HEK293 (cell line): ENCODE measurements around the gene MYH6.

Experiments used
- CTCF ChIA-PET: fragments of 350-600 bp; formaldehyde crosslinking; extraction: SDS; loops from one replicate; lab custom pipeline; 2021; ENCODE audit warnings: antibody characterized with exemption; lab: Yijun Ruan, JAX
- POLR2A ChIA-PET: fragments of 300-600 bp; formaldehyde crosslinking; extraction: SDS; loops from one replicate; lab custom pipeline; 2020; ENCODE audit warnings: antibody characterized with exemption, inconsistent platforms; lab: Yijun Ruan, JAX
- H3K27ac ChIP-seq: fragments of 200-500 bp; sonication (Bioruptor generic); 2 replicates; pipeline ENCODE4 v1.5.1; 2014; ENCODE audit warnings: low read depth, low read length, control low read depth, inconsistent platforms; ENCODE audit errors: extremely low read depth
- H3K36me3 ChIP-seq, 2 experiments: fragments of 200-500 bp in 1 of 2; sonication (Bioruptor generic) in 1 of 2; 1 replicate in 1 of 2; 2 replicates in 1 of 2; pipeline ENCODE4 v1.5.1; 2014 to 2017; ENCODE audit warnings: inconsistent platforms in 2 of 2, low read length in 2 of 2; ENCODE audit not compliant: control insufficient read depth in 2 of 2, insufficient read depth in 1 of 2
- H3K4me1 ChIP-seq: fragments of 200-500 bp; sonication (Bioruptor generic); 2 replicates; pipeline ENCODE4 v1.5.1; 2014; ENCODE audit warnings: mild to moderate bottlenecking, low read length, inconsistent platforms; ENCODE audit not compliant: control insufficient read depth, insufficient read depth
- H3K4me3 ChIP-seq: 2 replicates; pipeline ENCODE4 v1.5.1; 2011; ENCODE audit warnings: low read depth, mild to moderate bottlenecking, control low read depth, low read length, moderate library complexity
- H3K9me3 ChIP-seq: fragments of 200-500 bp; sonication (Bioruptor generic); 2 replicates; pipeline ENCODE4 v1.5.1; 2014; ENCODE audit warnings: low read depth, low read length, inconsistent platforms; ENCODE audit not compliant: control insufficient read depth, insufficient read depth
- BCL11B ChIP-seq: fragments of 450-650 bp; formaldehyde crosslinking; IDR thresholded peaks from 2 replicates; pipeline ENCODE4 v1.5.1; 2016; ENCODE audit warnings: low read depth, missing biosample characterization, missing genetic modification characterization
- GLI4 ChIP-seq: fragments of 450-650 bp; formaldehyde crosslinking; IDR thresholded peaks from 2 replicates; pipeline ENCODE4 v1.5.1; 2016; ENCODE audit warnings: missing biosample characterization, missing genetic modification characterization
- KLF8 ChIP-seq: fragments of 450-650 bp; formaldehyde crosslinking; IDR thresholded peaks from 2 replicates; pipeline ENCODE4 v1.5.1; 2016; ENCODE audit warnings: missing biosample characterization, missing genetic modification characterization
- MZF1 ChIP-seq: fragments of 450-650 bp; formaldehyde crosslinking; IDR thresholded peaks from 2 replicates; pipeline ENCODE4 v1.5.1; 2017; ENCODE audit warnings: missing biosample characterization, missing genetic modification characterization, borderline replicate concordance
- REPIN1 ChIP-seq: fragments of 450-650 bp; formaldehyde crosslinking; IDR thresholded peaks from 2 replicates; pipeline ENCODE4 v1.5.1; 2017; ENCODE audit warnings: missing biosample characterization, missing genetic modification characterization, low read depth
- SCRT2 ChIP-seq: fragments of 450-650 bp; formaldehyde crosslinking; IDR thresholded peaks from 2 replicates; pipeline ENCODE4 v1.5.1; 2016; ENCODE audit warnings: missing biosample characterization, missing genetic modification characterization
- SETDB1 ChIP-seq: IDR thresholded peaks from one replicate; pipeline ENCODE4 v1.6.1; 2017; ENCODE audit warnings: mild to moderate bottlenecking, low read length, moderate library complexity, mixed read lengths; ENCODE audit not compliant: insufficient read length
- YY1 ChIP-seq: fragments of 450-650 bp; formaldehyde crosslinking; IDR thresholded peaks from 2 replicates; pipeline ENCODE4 v1.5.1; 2018; ENCODE audit warnings: missing biosample characterization, missing genetic modification characterization
- ZBTB17 ChIP-seq: fragments of 450-650 bp; formaldehyde crosslinking; IDR thresholded peaks from 2 replicates; pipeline ENCODE4 v1.5.1; 2016; ENCODE audit warnings: missing biosample characterization, missing genetic modification characterization
- ZNF16 ChIP-seq: fragments of 450-650 bp; formaldehyde crosslinking; IDR thresholded peaks from 2 replicates; pipeline ENCODE4 v1.5.1; 2016; ENCODE audit warnings: low read depth, missing biosample characterization, missing genetic modification characterization
- ZNF2 ChIP-seq: fragments of 450-650 bp; formaldehyde crosslinking; IDR thresholded peaks from 2 replicates; pipeline ENCODE4 v1.5.1; 2016; ENCODE audit warnings: missing biosample characterization, missing genetic modification characterization
- ZNF24 ChIP-seq: fragments of 450-650 bp; formaldehyde crosslinking; IDR thresholded peaks from 2 replicates; pipeline ENCODE4 v1.5.1; 2016; ENCODE audit warnings: missing biosample characterization, missing genetic modification characterization
- ZNF600 ChIP-seq: fragments of 450-650 bp; formaldehyde crosslinking; IDR thresholded peaks from 2 replicates; pipeline ENCODE4 v1.5.1; 2016; ENCODE audit warnings: missing biosample characterization, missing genetic modification characterization
- ZNF621 ChIP-seq: fragments of 450-650 bp; formaldehyde crosslinking; IDR thresholded peaks from 2 replicates; pipeline ENCODE4 v1.5.1; 2017; ENCODE audit warnings: missing biosample characterization, missing genetic modification characterization
- ZNF624 ChIP-seq: fragments of 450-650 bp; formaldehyde crosslinking; IDR thresholded peaks from 2 replicates; pipeline ENCODE4 v1.5.1; 2017; ENCODE audit warnings: missing biosample characterization, missing genetic modification characterization
- ZNF76 ChIP-seq: fragments of 450-650 bp; formaldehyde crosslinking; IDR thresholded peaks from 2 replicates; pipeline ENCODE4; 2016; ENCODE audit warnings: low read depth, missing biosample characterization, missing genetic modification characterization, borderline replicate concordance
- ZNF768 ChIP-seq: fragments of 450-650 bp; formaldehyde crosslinking; IDR thresholded peaks from 2 replicates; pipeline ENCODE4 v1.5.1; 2018; ENCODE audit warnings: missing biosample characterization, mild to moderate bottlenecking, missing genetic modification characterization
- ZNF837 ChIP-seq: fragments of 450-650 bp; formaldehyde crosslinking; IDR thresholded peaks from 2 replicates; pipeline ENCODE4 v1.5.1; 2016; ENCODE audit warnings: missing biosample characterization, missing genetic modification characterization
- ZSCAN23 ChIP-seq: fragments of 450-650 bp; formaldehyde crosslinking; IDR thresholded peaks from 2 replicates; pipeline ENCODE4 v1.5.1; 2016; ENCODE audit warnings: missing biosample characterization, missing genetic modification characterization
- TF ChIP-seq, protein P1 (sequence below): fragments of 450-650 bp; IDR thresholded peaks from 2 replicates; pipeline ENCODE4 v1.5.1; 2018; ENCODE audit warnings: missing biosample characterization, mild to moderate bottlenecking, missing genetic modification characterization
- TF ChIP-seq, protein P2 (sequence below): fragments of 450-650 bp; formaldehyde crosslinking; IDR thresholded peaks from 2 replicates; pipeline ENCODE4 v1.5.1; 2016; ENCODE audit warnings: missing biosample characterization, missing genetic modification characterization
- TF ChIP-seq, protein P3 (sequence below): fragments of 450-650 bp; formaldehyde crosslinking; IDR thresholded peaks from 2 replicates; pipeline ENCODE4 v1.5.1; 2017; ENCODE audit warnings: missing biosample characterization, missing genetic modification characterization
- TF ChIP-seq, protein P4 (sequence below): fragments of 450-650 bp; formaldehyde crosslinking; IDR thresholded peaks from 2 replicates; pipeline ENCODE4; 2016; ENCODE audit warnings: missing biosample characterization, missing genetic modification characterization
- TF ChIP-seq, protein P5 (sequence below): fragments of 450-650 bp; formaldehyde crosslinking; optimal IDR thresholded peaks from 2 replicates; pipeline ENCODE3; 2016; ENCODE audit warnings: missing biosample characterization, mild to moderate bottlenecking, missing genetic modification characterization
- TF ChIP-seq, protein P6 (sequence below): fragments of 450-650 bp; formaldehyde crosslinking; IDR thresholded peaks from 2 replicates; pipeline ENCODE4 v1.5.1; 2016; ENCODE audit warnings: missing biosample characterization, missing genetic modification characterization

Gene MYH6

DNA sequence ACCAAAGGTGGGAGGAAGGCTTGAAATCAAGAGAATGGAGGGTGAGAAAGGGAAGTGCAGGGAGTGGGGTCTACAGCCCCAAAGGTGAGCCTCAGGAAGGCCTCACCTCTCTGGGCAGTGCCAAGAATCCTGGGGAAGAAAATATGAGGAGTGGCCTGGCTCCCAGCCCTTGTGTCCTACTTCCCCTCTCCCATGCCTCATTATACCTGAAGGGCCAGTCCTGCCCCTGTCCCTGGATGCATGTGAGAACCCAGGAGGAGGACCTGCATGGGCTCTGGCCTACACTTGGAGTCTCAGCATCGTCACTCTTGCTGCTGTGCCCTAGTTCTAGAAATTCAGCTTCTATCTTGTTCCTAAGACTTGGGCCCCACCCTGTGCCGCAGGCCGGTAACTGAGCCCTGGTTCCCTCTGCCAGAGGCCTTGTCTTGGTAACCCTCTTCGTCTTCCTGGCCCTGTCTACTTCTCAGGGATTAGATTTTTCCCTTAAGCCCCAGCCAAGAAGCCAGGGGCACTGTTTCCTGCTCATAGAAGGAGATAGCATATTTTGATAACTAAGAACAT, 38.3 kb upstream of the MYH6 start (continued):
- no peak for TF ChIP-seq ZNF624 (tag by site-specific recombination)
- no peak for TF ChIP-seq ZNF621 (tag by site-specific recombination)
- no peak for TF ChIP-seq GLI4
- TF ChIP-seq MZF1 (tag by site-specific recombination): no peak
- no peak for TF ChIP-seq ZNF768 (tag by site-specific recombination)
- TF ChIP-seq ZNF24 (tag by site-specific recombination): no peak
- TF ChIP-seq YY1 (tag by site-specific recombination): no peak
- TF ChIP-seq SCRT2 (tag by site-specific recombination): no peak
- no peak for TF ChIP-seq ZNF16 (tag by site-specific recombination)
- TF ChIP-seq, protein P1, sequence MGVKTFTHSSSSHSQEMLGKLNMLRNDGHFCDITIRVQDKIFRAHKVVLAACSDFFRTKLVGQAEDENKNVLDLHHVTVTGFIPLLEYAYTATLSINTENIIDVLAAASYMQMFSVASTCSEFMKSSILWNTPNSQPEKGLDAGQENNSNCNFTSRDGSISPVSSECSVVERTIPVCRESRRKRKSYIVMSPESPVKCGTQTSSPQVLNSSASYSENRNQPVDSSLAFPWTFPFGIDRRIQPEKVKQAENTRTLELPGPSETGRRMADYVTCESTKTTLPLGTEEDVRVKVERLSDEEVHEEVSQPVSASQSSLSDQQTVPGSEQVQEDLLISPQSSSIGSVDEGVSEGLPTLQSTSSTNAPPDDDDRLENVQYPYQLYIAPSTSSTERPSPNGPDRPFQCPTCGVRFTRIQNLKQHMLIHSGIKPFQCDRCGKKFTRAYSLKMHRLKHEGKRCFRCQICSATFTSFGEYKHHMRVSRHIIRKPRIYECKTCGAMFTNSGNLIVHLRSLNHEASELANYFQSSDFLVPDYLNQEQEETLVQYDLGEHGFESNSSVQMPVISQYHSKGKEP: no peak
- TF ChIP-seq REPIN1 (tag by site-specific recombination): no peak
- TF ChIP-seq, protein P2, sequence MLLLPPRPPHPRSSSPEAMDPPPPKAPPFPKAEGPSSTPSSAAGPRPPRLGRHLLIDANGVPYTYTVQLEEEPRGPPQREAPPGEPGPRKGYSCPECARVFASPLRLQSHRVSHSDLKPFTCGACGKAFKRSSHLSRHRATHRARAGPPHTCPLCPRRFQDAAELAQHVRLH: no peak

DNA sequence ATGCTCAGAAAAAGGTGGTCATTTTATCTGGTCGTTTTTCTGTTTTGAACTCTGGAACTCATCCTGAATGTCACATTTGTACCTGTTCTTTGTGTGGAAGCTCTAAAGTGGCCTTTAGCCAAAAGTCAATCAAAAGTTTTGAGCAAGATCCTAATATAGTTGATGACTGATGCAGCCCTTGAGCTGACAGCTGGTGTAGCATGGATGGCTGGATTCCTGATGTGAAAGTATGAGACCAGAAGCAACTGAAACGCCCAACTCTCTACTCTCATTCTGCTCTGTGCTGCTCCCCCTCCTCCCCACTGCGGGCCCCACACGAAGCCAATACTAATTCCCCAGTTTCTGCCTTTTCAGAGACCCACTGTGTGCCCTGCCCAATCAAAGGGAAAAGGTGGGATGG, 37.7 kb upstream of the MYH6 start:
- Histone ChIP-seq H3K9me3 (no peaks in the 10 kb centered on the region), H3K36me3 (no peaks in the 10 kb centered on the region), H3K4me3 (no peak overlapping the region), H3K4me1 (no peaks in the 10 kb centered on the region), H3K27ac (no peak overlapping the region)
- TF ChIP-seq BCL11B (tag by site-specific recombination) (no peak), ZNF76 (tag by site-specific recombination) (no peak), ZSCAN23 (tag by site-specific recombination) (no peak), ZNF24 (tag by site-specific recombination) (no peak), ZNF2 (tag by site-specific recombination) (no peak), ZNF621 (tag by site-specific recombination) (no peak), ZNF837 (tag by site-specific recombination) (no peak), ZBTB17 (no peak), SCRT2 (tag by site-specific recombination) (no peak), SETDB1 (no peak), ZNF600 (tag by site-specific recombination) (no peak), KLF8 (no peak)
- TF ChIP-seq, protein P3, sequence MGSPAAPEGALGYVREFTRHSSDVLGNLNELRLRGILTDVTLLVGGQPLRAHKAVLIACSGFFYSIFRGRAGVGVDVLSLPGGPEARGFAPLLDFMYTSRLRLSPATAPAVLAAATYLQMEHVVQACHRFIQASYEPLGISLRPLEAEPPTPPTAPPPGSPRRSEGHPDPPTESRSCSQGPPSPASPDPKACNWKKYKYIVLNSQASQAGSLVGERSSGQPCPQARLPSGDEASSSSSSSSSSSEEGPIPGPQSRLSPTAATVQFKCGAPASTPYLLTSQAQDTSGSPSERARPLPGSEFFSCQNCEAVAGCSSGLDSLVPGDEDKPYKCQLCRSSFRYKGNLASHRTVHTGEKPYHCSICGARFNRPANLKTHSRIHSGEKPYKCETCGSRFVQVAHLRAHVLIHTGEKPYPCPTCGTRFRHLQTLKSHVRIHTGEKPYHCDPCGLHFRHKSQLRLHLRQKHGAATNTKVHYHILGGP (tag by site-specific recombination): no peak
- TF ChIP-seq, protein P4, sequence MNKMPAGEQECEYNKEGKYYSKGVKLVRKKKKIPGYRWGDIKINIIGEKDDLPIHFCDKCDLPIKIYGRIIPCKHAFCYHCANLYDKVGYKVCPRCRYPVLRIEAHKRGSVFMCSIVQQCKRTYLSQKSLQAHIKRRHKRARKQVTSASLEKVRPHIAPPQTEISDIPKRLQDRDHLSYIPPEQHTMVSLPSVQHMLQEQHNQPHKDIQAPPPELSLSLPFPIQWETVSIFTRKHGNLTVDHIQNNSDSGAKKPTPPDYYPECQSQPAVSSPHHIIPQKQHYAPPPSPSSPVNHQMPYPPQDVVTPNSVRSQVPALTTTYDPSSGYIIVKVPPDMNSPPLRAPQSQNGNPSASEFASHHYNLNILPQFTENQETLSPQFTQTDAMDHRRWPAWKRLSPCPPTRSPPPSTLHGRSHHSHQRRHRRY (tag by site-specific recombination): no peak
- TF ChIP-seq, protein P1: no peak
- TF ChIP-seq, protein P5, sequence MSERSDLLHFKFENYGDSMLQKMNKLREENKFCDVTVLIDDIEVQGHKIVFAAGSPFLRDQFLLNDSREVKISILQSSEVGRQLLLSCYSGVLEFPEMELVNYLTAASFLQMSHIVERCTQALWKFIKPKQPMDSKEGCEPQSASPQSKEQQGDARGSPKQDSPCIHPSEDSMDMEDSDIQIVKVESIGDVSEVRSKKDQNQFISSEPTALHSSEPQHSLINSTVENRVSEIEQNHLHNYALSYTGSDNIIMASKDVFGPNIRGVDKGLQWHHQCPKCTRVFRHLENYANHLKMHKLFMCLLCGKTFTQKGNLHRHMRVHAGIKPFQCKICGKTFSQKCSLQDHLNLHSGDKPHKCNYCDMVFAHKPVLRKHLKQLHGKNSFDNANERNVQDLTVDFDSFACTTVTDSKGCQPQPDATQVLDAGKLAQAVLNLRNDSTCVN (tag by site-specific recombination): no peak
- TF ChIP-seq, protein P6, sequence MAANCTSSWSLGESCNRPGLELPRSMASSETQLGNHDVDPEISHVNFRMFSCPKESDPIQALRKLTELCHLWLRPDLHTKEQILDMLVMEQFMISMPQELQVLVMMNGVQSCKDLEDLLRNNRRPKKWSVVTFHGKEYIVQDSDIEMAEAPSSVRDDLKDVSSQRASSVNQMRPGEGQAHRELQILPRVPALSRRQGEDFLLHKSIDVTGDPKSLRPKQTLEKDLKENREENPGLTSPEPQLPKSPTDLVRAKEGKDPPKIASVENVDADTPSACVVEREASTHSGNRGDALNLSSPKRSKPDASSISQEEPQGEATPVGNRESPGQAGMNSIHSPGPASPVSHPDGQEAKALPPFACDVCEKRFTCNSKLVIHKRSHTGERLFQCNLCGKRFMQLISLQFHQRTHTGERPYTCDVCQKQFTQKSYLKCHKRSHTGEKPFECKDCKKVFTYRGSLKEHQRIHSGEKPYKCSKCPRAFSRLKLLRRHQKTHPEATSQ (tag by site-specific recombination): no peak
- CTCF ChIA-PET: interaction anchor here (0.6 to 0.7 kb wide), 2 partner anchors 369 to 480 kb away, joined by 3 read pairs; no protein-coding TSS in a partner anchor
- POLR2A ChIA-PET: interaction anchor here (0.7 kb wide), 1 partner anchor 143 kb away, joined by 4 read pairs; the partner anchor contains the start of gene PPP1R3E
